Fibroblast of lung (primary cell): ENCODE measurements around the gene COPG1. TPM values are rescaled to one million over a fixed set of nuclear protein-coding genes. Genes with fewer than 3 reads are reported as not detected.
A peak's percentile ranks its signal among the peaks of the same experiment; 100 is the strongest.

Experiments
- DNase-seq, 2 donors: peaks; one replicate each; pipeline versions ENCODE4 v3.0.0 to v3.0.0-alpha.2; 2010; ENCODE audit warnings: low read depth in 2 of 2
- H2AFZ ChIP-seq: 2 replicates; pipeline ENCODE4 v1.5.1; 2012; ENCODE audit warnings: low read length, control low read depth, inconsistent platforms
- H3K27ac ChIP-seq: 2 replicates; pipeline ENCODE4 v1.5.1; 2011; ENCODE audit warnings: low read length, control low read depth; ENCODE audit not compliant: insufficient read depth
- H3K27me3 ChIP-seq: 2 replicates; pipeline ENCODE4 v1.5.1; 2011; ENCODE audit warnings: mild to moderate bottlenecking, low read length; ENCODE audit not compliant: control insufficient read depth, insufficient read depth
- H3K36me3 ChIP-seq: 2 replicates; pipeline ENCODE4 v1.5.1; 2011; ENCODE audit warnings: low read length; ENCODE audit not compliant: control insufficient read depth, insufficient read depth
- H3K4me1 ChIP-seq: 2 replicates; pipeline ENCODE4 v1.5.1; 2011; ENCODE audit warnings: low read length; ENCODE audit not compliant: control insufficient read depth, insufficient read depth; ENCODE audit errors: extremely low read depth
- H3K4me2 ChIP-seq: 2 replicates; pipeline ENCODE4 v1.5.1; 2011; ENCODE audit warnings: low read length, control low read depth; ENCODE audit not compliant: insufficient read depth; ENCODE audit errors: extremely low read depth
- H3K4me3 ChIP-seq, 4 experiments: fragments of 200-600 bp in 1 of 4; sonication (generic) in 1 of 4; replicated peaks in 1 of 4; 2 replicates each; pipeline ENCODE4 v1.5.1; 2011 to 2016; ENCODE audit warnings: low read length in 4 of 4, low read depth in 3 of 4, mild to moderate bottlenecking in 3 of 4, control low read depth in 2 of 4, inconsistent platforms in 1 of 4, mixed read lengths in 1 of 4; ENCODE audit not compliant: insufficient read depth in 1 of 4; ENCODE audit errors: control extremely low read depth in 1 of 4
- H3K79me2 ChIP-seq: 2 replicates; pipeline ENCODE4 v1.5.1; 2012; ENCODE audit warnings: mild to moderate bottlenecking, low read length, inconsistent platforms; ENCODE audit not compliant: control insufficient read depth, insufficient read depth
- H3K9ac ChIP-seq: 2 replicates; pipeline ENCODE4 v1.5.1; 2011; ENCODE audit warnings: mild to moderate bottlenecking, low read length, control low read depth; ENCODE audit not compliant: insufficient read depth
- H3K9me3 ChIP-seq: 2 replicates; pipeline ENCODE4 v1.5.1; 2012; ENCODE audit warnings: low read depth, low read length; ENCODE audit not compliant: control insufficient read depth, insufficient read depth
- H4K20me1 ChIP-seq: 2 replicates; pipeline ENCODE4 v1.5.1; 2011; ENCODE audit warnings: low read length; ENCODE audit not compliant: control insufficient read depth, insufficient read depth; ENCODE audit errors: extremely low read depth
- EZH2 ChIP-seq: IDR thresholded peaks from 2 replicates; pipeline ENCODE4 v1.5.1; 2012; ENCODE audit warnings: low read length, control low read depth, mild to moderate bottlenecking; ENCODE audit errors: missing control alignments
- polyA plus RNA-seq, 2 donors: library from polyadenylated mRNA; depleted of rRNA in 1 of 2; stranded (reverse) in 1 of 2; unstranded in 1 of 2; fragments of >200 nt; gene quantifications; 2 replicates each; pipeline ENCODE4 v1.2.1, GENCODE V29; 2011 to 2012; ENCODE audit warnings: missing spikeins in 1 of 2
- total RNA-seq: library from RNA; depleted of rRNA; stranded (reverse); fragments of >200 nt; gene quantifications from 2 replicates; pipeline ENCODE4 v1.2.1, GENCODE V29; 2014
- TF ChIP-seq, protein P1 (sequence below), 2 donors: IDR thresholded peaks in 1 of 2; conservative IDR thresholded peaks in 1 of 2; 1 replicate in 1 of 2; 2 replicates in 1 of 2; pipeline ENCODE4 v1.5.1; 2011 to 2012; ENCODE audit warnings: low read length in 2 of 2, control low read depth in 1 of 2, inconsistent platforms in 1 of 2, low read depth in 1 of 2, mild to moderate bottlenecking in 1 of 2

Gene COPG1
- total and polyA plus RNA-seq, 2 donors (not counting 1 experiment from before 2014, with no cell fraction given), result 257 to 306 TPM

DNA sequence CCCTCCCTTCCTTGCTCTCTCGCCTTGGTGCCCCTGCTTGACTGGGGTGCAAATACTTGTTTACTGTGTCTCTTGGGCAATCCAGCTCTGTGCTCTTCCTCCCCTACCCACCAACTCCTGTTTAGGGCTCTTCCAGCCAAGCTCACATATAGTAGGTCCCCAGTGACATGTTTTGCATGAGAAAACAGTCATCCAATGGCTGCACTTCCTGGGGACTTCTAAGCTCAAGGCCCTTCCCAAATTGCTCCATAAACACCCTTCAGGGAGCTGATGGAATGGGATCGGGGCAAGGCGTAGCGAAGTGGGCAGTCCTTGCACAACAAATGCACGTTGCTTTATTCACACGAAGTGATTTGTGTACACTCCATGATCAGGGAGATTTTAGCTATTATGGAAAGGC lies 9.4 kb upstream of the COPG1 start:
- Histone ChIP-seq H3K4me2 (no peak overlapping the region), H3K4me1 (no peaks in the 10 kb centered on the region), H3K27ac (no peak overlapping the region), H3K79me2 (no peaks in the 10 kb centered on the region), H3K9me3 (no peaks in the 10 kb centered on the region), H3K36me3 (no peaks in the 10 kb centered on the region), H3K4me3 (no peak overlapping the region), H2AFZ (no peak overlapping the region), H3K9ac (no peak overlapping the region), H3K27me3 (no peaks in the 10 kb centered on the region), H4K20me1 (no peaks in the 10 kb centered on the region)
- no peak for DNase-seq
- TF ChIP-seq EZH2, result no peak
- TF ChIP-seq, protein P1, sequence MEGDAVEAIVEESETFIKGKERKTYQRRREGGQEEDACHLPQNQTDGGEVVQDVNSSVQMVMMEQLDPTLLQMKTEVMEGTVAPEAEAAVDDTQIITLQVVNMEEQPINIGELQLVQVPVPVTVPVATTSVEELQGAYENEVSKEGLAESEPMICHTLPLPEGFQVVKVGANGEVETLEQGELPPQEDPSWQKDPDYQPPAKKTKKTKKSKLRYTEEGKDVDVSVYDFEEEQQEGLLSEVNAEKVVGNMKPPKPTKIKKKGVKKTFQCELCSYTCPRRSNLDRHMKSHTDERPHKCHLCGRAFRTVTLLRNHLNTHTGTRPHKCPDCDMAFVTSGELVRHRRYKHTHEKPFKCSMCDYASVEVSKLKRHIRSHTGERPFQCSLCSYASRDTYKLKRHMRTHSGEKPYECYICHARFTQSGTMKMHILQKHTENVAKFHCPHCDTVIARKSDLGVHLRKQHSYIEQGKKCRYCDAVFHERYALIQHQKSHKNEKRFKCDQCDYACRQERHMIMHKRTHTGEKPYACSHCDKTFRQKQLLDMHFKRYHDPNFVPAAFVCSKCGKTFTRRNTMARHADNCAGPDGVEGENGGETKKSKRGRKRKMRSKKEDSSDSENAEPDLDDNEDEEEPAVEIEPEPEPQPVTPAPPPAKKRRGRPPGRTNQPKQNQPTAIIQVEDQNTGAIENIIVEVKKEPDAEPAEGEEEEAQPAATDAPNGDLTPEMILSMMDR (conservative IDR thresholded peaks at IDR 0.05 in 1 of 2, IDR thresholded peaks at IDR 0.05 in 1 of 2; ENCODE audit: low read depth in 1 of 2, low read length in 2 of 2), result no peak

DNA sequence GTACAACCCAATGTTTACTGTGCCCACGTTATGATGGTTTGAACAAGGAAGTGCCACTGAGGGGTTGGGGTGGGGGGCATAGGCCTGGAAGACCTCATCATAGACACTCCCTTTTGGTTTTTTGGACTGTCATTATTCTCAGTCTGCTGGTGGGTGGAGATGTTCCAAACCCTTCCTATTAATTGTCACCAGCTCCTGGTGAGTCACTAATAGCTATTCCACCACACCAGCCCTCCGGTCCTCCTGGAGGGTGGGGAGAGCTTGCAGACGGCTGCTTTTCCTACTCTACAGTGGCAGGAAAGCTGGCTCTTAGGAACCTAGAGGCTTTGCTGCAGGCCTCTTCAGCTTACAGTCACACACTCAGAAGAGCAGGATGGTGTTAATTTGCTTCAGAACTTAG lies 9.0 kb upstream of the COPG1 start:
- peak in 1 of 2 donors; percentile 24 for DNase-seq
- H3K4me1 ChIP-seq, result peaks cover 3% of the 10 kb centered on the region
- no peak for TF ChIP-seq EZH2
- TF ChIP-seq, protein P1 (conservative IDR thresholded peaks at IDR 0.05 in 1 of 2, IDR thresholded peaks at IDR 0.05 in 1 of 2; ENCODE audit: low read depth in 1 of 2, low read length in 2 of 2), result no peak
- no peaks in the 10 kb centered on the region for H3K9me3 ChIP-seq
- no peak overlapping the region for H3K9ac ChIP-seq
- no peaks in the 10 kb centered on the region for H3K36me3 ChIP-seq
- H3K79me2 ChIP-seq, result no peaks in the 10 kb centered on the region
- H3K27ac ChIP-seq, result no peak overlapping the region
- H2AFZ ChIP-seq, result no peak overlapping the region
- no peak overlapping the region for H3K4me2 ChIP-seq
- H4K20me1 ChIP-seq, result no peaks in the 10 kb centered on the region
- no peaks in the 10 kb centered on the region for H3K27me3 ChIP-seq
- H3K4me3 ChIP-seq, result no peak overlapping the region

GRCh38 chr3:129245141-129245540 lies 4.3 kb upstream of the COPG1 start:
- H3K9me3 ChIP-seq, result no peaks in the 10 kb centered on the region
- DNase-seq, result no peak
- no peak overlapping the region for H3K4me3 ChIP-seq
- H3K27ac ChIP-seq, result peak overlapping the region; percentile 54
- peak overlapping the region; percentile 34 for H3K4me2 ChIP-seq
- no peak overlapping the region for H3K9ac ChIP-seq
- peaks cover 20% of the 10 kb centered on the region for H3K79me2 ChIP-seq
- no peaks in the 10 kb centered on the region for H4K20me1 ChIP-seq
- no peaks in the 10 kb centered on the region for H3K36me3 ChIP-seq
- H3K27me3 ChIP-seq, result no peaks in the 10 kb centered on the region
- no peak overlapping the region for H2AFZ ChIP-seq
- no peak for TF ChIP-seq EZH2
- TF ChIP-seq, protein P1 (conservative IDR thresholded peaks at IDR 0.05 in 1 of 2, IDR thresholded peaks at IDR 0.05 in 1 of 2; ENCODE audit: low read depth in 1 of 2, low read length in 2 of 2), result no peak
- H3K4me1 ChIP-seq, result peaks cover 9% of the 10 kb centered on the region
